Measurements from ENCODE around the gene FDX2. TPM values are rescaled to one million over a fixed set of nuclear protein-coding genes. Genes with fewer than 3 reads are reported as not detected.
A peak's percentile ranks its signal among the peaks of the same experiment; 100 is the strongest.

The FDX2 gene
- total RNA-seq, 1 donor from 2014 or later, result 7.4 TPM

- H3K9me3 ChIP-seq (ENCODE audit: low read depth), result no peaks in the 10 kb centered on the region
- H4K20me1 ChIP-seq (ENCODE audit: low read depth), result peaks cover 52% of the 10 kb centered on the region
- peaks cover 84% of the 10 kb centered on the region for H3K27me3 Mint-ChIP-seq (ENCODE audit: insufficient read depth, low read depth)
- H2AFZ ChIP-seq (replicated peaks), result no peak overlapping the region
- peaks cover 14% of the 10 kb centered on the region for H3K4me1 ChIP-seq
- peak overlapping the region; percentile 83 for H3K4me3 Mint-ChIP-seq
- peaks cover 3% of the 10 kb centered on the region for H3K9me3 Mint-ChIP-seq
- peaks cover 94% of the 10 kb centered on the region for H3K27me3 ChIP-seq
- TF ChIP-seq CTCF (IDR thresholded peaks at IDR 0.05), result no peak
- TF ChIP-seq EZH2phosphoT487 (IDR thresholded peaks at IDR 0.05), result no peak
- TF ChIP-seq EZH2 (IDR thresholded peaks at IDR 0.05), result no peak
- H3K27ac ChIP-seq, result no peak overlapping the region
- no peak overlapping the region for H3K9ac ChIP-seq
- H3F3A ChIP-seq (ENCODE audit: low read depth), result peaks cover 68% of the 10 kb centered on the region
- H3K79me2 ChIP-seq (ENCODE audit: low read depth), result no peaks in the 10 kb centered on the region
- no peaks in the 10 kb centered on the region for H3K36me3 ChIP-seq
- no peak overlapping the region for H3K27ac Mint-ChIP-seq
- H3K4me1 Mint-ChIP-seq, result peaks cover 24% of the 10 kb centered on the region
- peak overlapping the region; percentile 39 for H3K4me3 ChIP-seq
- no peaks in the 10 kb centered on the region for H3K36me3 Mint-ChIP-seq
- DNase-seq (ENCODE audit: low spot score), result peak; percentile 73
- H3K4me2 ChIP-seq, result peak overlapping the region; percentile 75
These were observed 26.5 kb downstream of the FDX2 start for GRCh38 chr19:10289167-10289835.

- Histone ChIP-seq H3K4me2 (peak overlapping the region; percentile 75), H3K4me3 (peak overlapping the region; percentile 39), H4K20me1 (ENCODE audit: low read depth) (peaks cover 46% of the 10 kb centered on the region), H3K27me3 (peaks cover 88% of the 10 kb centered on the region), H3K4me1 (peaks cover 14% of the 10 kb centered on the region), H3K9ac (no peak overlapping the region), H3K27ac (no peak overlapping the region), H2AFZ (replicated peaks) (no peak overlapping the region), H3F3A (ENCODE audit: low read depth) (peaks cover 63% of the 10 kb centered on the region), H3K36me3 (no peaks in the 10 kb centered on the region), H3K9me3 (ENCODE audit: low read depth) (no peaks in the 10 kb centered on the region), H3K79me2 (ENCODE audit: low read depth) (no peaks in the 10 kb centered on the region)
- H3K36me3 Mint-ChIP-seq, result no peaks in the 10 kb centered on the region
- peaks cover 24% of the 10 kb centered on the region for H3K4me1 Mint-ChIP-seq
- H3K27me3 Mint-ChIP-seq (ENCODE audit: insufficient read depth, low read depth), result peaks cover 79% of the 10 kb centered on the region
- peak overlapping the region; percentile 83 for H3K4me3 Mint-ChIP-seq
- H3K9me3 Mint-ChIP-seq, result peaks cover 3% of the 10 kb centered on the region
- peak; percentile 76 for DNase-seq (ENCODE audit: low spot score)
- TF ChIP-seq CTCF (IDR thresholded peaks at IDR 0.05) (no peak), EZH2phosphoT487 (IDR thresholded peaks at IDR 0.05) (peak; percentile 10)
- no peak overlapping the region for H3K27ac Mint-ChIP-seq
These were observed 27.1 kb downstream of the FDX2 start for GRCh38 chr19:10288662-10289166.

- Histone ChIP-seq H3K4me1 (peaks cover 14% of the 10 kb centered on the region), H3F3A (ENCODE audit: low read depth) (peaks cover 48% of the 10 kb centered on the region), H4K20me1 (ENCODE audit: low read depth) (peaks cover 32% of the 10 kb centered on the region), H3K4me2 (peak within 1 kb of the TSS; percentile 78), H3K9me3 (ENCODE audit: low read depth) (no peaks in the 10 kb centered on the region), H3K79me2 (ENCODE audit: low read depth) (no peaks in the 10 kb centered on the region), H3K9ac (no peak within 1 kb of the TSS), H3K36me3 (no peaks in the 10 kb centered on the region), H3K27me3 (peaks cover 72% of the 10 kb centered on the region), H3K4me3 (peak within 1 kb of the TSS; percentile 39), H2AFZ (replicated peaks) (peak within 1 kb of the TSS; percentile 53), H3K27ac (no peak within 1 kb of the TSS)
- Mint-ChIP-seq H3K27ac (no peak within 1 kb of the TSS), H3K4me1 (peaks cover 15% of the 10 kb centered on the region), H3K27me3 (ENCODE audit: insufficient read depth, low read depth) (peaks cover 73% of the 10 kb centered on the region), H3K36me3 (no peaks in the 10 kb centered on the region), H3K9me3 (peaks cover 3% of the 10 kb centered on the region), H3K4me3 (peak within 1 kb of the TSS; percentile 43)
- TF ChIP-seq EZH2phosphoT487 (IDR thresholded peaks at IDR 0.05) (peak; percentile 66), EZH2 (IDR thresholded peaks at IDR 0.05) (peak; percentile 85), CTCF (IDR thresholded peaks at IDR 0.05) (no peak)
- peak; percentile 78 for DNase-seq (ENCODE audit: low spot score)
These were observed 28.7 kb downstream of the FDX2 start, which contains the start of gene ICAM4 for GRCh38 chr19:10286803-10287737. Gene ICAM4 (plus strand): TSS chr19:10286955. CDS start chr19:10287013, 58 bp downstream.
